Hindlimb muscle (tissue), 1 donor: ENCODE data around the gene NELL1. TPM values are rescaled to one million over a fixed set of nuclear protein-coding genes. Genes with fewer than 3 reads are reported as not detected.
"Not testable (repeated sequence)": the region's sequence is repeated elsewhere in the genome, so short reads cannot be mapped to it uniquely, and the experiment has no call there.

Experiments
- DNase-seq: peaks from one replicate; pipeline ENCODE4 v3.0.0-alpha.2; 2013
- polyA plus RNA-seq: library from polyadenylated mRNA; unstranded; fragments of 120-200 nt; gene quantifications from one replicate; pipeline ENCODE4 v1.2.1, GENCODE V29; 2013; ENCODE audit not compliant: insufficient read length

The NELL1 gene
- polyA plus RNA-seq, 1 donor, result 3.2 TPM

DNA sequence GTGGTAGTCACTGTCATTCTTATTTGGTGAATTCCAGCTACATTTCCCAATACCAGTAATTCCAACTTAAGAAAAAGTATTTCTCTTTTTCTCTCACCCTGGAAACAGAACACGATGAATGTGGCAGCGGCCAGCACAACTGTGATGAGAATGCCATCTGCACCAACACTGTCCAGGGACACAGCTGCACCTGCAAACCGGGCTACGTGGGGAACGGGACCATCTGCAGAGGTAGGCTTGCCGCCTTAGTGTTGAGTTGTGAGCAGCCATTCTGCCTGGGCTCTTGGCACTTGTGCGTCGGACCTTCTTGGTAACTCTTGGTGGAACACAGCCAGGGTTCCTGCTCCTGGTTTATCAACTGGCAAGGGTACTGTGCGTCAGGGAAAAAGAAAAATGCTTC lies 559.8 kb downstream of the NELL1 start:
- DNase-seq, result no peak

GRCh38 chr11:21250196-21250595 lies 580.8 kb downstream of the NELL1 start:
- no peak for DNase-seq

DNA sequence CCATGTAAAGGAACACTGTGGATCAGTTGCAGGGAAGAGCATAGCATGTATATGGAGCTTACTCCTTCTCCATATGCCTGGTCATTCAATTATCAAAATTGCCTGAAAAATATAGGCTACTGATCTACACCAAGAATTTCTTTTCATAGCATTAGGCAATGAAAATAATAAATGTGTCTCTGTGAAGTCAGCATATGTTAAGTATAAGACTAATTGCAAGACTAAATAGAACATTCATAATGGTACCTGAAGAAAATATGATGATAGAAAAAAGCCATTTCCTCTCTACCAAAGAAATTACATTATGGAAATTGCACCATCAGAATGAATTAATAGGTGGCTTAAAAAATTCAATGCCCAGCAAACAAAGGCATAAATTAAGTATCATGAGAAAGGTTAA lies 584.7 kb downstream of the NELL1 start:
- no peak for DNase-seq

DNA sequence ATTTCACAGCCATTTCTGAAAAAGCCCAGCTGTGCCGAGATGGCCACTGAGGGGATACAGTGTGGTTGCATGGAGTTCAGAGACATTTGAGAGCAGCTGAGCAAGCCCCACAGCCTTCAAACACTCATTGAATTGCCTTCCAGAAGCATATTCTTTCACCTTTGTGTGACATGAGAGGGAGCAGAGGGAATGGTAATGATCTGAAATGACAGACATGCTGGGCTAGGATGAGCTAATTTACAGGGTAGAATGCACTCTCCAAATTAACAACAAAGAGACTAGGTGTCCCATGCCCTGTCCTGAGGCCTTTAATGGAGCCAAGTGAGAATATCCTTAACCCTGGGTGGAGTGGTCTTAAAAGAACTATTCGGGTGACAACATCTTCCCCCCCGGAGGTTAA lies 585.4 kb downstream of the NELL1 start:
- DNase-seq, result no peak

DNA sequence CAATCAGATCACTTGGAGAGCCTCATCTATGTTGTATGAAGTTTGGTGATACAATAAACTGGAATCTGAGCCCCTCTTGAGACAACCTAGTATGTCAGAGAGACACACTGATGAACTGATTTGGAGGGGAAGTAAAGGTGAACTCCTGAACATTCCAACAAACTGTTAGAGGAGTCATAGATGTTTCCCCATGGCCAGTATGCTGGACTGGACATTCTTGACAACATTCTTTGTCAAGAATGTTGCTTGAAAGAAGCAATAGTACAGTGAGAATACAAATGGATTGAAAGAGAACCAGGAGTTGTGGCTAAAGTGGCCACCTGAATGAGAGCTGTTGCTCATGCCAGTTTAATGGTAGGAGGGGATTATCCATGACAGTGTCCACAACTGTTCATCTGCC lies 588.1 kb downstream of the NELL1 start:
- no peak for DNase-seq

- DNase-seq, result no peak
Observed at GRCh38 chr11:21258414-21258813, 589.0 kb downstream of the NELL1 start.

DNA sequence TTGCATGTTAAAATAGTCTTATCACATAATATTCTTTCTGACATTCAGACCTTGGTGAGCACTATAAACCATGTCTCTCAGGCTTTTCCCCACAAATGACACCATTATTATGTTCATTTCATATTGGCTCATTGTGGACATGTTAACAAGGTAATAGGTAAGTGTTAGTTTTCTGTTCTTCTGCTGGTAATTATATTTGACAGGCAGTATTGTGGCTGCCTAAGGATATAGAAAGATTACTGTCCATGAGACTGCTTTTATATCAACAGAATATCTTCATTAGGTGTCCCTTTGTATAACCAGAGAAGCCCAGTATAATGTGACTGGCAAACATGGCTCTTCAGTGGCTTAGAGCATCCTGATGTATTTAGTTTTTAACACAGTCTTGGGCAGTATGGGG lies 590.7 kb downstream of the NELL1 start:
- DNase-seq, result no peak

DNA sequence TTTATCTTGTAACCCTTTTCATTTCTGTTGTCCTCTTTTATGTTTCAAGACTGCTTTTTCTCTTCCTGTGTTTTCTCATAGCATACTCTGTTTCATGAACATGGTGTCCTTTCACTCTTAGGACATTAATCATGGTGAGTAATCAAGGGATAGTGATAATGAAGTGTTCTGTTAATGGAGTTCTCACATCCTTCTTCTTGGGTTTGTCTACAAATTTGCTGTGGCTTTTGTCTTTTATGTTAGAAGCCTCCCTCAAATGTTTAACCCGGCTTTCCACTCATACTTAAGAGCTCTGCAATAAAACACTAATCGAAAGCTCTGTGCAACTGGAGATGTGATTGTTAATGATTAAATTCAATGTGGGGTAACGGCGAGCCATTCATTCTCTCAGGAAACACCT lies 593.6 kb downstream of the NELL1 start:
- DNase-seq, result no peak

GRCh38 chr11:21264125-21264524 lies 594.7 kb downstream of the NELL1 start:
- DNase-seq, result no peak

DNA sequence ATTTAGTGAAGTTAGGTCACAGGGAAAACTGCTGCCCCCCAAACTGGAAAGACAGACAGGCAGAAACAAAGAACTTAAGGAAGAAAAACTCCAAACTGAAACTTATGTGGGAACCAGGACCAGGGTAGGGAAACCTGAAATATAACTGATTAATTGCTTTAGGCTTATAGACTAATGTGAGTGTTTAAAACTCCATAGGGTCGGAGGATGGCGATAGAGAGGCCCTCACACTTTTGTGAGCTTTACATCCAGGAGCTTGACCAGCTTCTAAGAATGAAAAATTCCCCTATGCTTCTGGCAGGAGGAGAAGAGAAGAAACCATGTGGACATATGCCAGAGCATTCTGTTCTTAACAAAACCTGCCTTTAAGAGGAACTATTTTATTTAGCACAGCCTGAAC lies 598.6 kb downstream of the NELL1 start:
- DNase-seq, result no peak

DNA sequence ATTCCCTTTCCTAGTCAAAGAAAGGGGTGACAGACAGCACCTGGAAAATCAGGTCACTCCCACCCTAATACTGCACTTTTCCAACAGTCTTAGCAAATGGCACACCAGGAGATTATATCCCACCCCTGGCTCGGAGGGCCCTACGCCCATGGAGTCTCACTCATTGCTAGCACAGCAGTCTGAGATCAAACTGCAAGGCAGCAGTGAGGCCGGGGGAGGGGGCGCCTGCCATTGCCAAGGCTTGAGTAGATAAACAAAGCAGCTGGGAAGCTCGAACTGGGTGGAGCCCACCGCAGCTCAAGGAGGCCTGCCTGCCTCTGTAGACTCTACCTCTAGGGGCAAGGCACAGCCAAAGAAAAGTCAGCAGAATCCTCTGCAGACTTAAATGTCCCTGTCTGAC lies 602.8 kb downstream of the NELL1 start:
- DNase-seq, result not testable (repeated sequence)

GRCh38 chr11:21278840-21279239 lies 609.5 kb downstream of the NELL1 start:
- no peak for DNase-seq

GRCh38 chr11:21285104-21285503 lies 615.7 kb downstream of the NELL1 start:
- DNase-seq, result no peak

- no peak for DNase-seq
Observed at GRCh38 chr11:21289686-21290085, 620.3 kb downstream of the NELL1 start.

- no peak for DNase-seq
Observed at GRCh38 chr11:21295508-21295907, 626.1 kb downstream of the NELL1 start.

DNA sequence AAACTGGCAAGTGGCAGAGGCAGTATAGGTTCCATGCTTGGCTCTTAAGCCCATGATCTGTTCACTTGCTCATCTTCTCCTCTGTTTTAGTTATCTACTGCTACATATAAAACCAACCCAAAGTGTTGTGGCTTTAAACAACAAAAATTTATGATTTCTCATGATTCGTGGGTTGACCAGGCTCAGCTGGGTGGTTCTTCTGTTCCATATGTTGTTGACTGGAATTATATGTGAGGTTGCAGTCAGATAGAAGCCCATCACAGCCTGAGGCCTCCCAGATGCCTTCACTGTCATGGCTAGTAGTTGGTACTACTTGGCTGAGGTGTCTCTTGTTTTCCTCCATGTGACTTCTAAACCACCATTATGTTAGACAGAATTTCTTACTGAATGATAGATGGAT lies 632.6 kb downstream of the NELL1 start:
- DNase-seq, result no peak

GRCh38 chr11:21306739-21307358 lies 637.5 kb downstream of the NELL1 start:
- no peak for DNase-seq

GRCh38 chr11:21307874-21308273 lies 638.5 kb downstream of the NELL1 start:
- no peak for DNase-seq

GRCh38 chr11:21316591-21316990 lies 647.2 kb downstream of the NELL1 start:
- DNase-seq, result no peak

DNA sequence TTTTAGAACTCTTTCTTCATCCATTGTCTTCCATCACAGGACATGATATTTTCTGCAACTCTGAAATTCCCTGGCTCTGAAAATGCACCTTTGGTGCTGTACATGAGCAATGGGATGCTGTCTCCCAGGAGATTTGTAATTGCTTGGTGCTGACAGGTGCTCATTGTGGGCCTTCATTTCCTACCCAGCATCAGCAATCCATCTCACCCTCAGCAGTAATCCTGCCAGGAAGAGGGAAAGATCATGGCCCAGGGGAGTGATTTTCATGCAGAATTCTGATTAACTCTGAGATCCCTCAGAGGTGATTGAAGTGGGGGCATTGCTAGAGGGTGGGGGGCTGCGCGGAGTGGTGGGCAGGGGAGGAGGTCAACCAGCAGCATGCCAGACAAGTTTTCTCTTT lies 651.7 kb downstream of the NELL1 start:
- DNase-seq, result no peak

GRCh38 chr11:21321530-21321929 lies 652.1 kb downstream of the NELL1 start:
- DNase-seq, result no peak

- no peak for DNase-seq
Observed at GRCh38 chr11:21323617-21324016, 654.2 kb downstream of the NELL1 start.

DNA sequence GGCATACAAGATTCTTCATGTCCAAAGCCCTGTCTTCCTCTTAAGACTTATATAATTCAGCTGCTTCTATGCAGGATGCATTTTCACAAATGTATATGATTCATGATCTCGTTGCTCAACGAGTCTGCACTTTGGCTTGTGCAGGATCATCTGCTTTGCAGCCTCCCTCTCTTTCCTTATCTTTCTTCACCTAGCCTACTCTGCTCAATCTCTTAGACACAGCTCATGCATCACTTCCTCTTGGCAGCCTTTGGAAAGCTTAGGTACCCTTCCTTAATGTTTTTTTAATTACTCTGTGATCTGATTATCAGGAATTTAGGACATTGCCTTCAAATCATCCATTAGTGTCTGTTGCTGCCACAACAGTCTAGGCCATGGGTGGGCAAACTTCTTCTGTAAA lies 673.8 kb downstream of the NELL1 start:
- no peak for DNase-seq

- no peak for DNase-seq
Observed at GRCh38 chr11:21346361-21346760, 677.0 kb downstream of the NELL1 start.

- no peak for DNase-seq
Observed at GRCh38 chr11:21350613-21351012, 681.2 kb downstream of the NELL1 start.
